GM21515 (cell line): Measurements from ENCODE around the gene ADRA2B.
"Not testable (repeated sequence)": the region's sequence is repeated elsewhere in the genome, so short reads cannot be mapped to it uniquely, and the experiment has no call there.

Source experiments
- ATAC-seq: cut with Tn5 transposase; IDR thresholded peaks from one replicate; pipeline ENCODE4 v1.9.1; 2021; ENCODE audit not compliant: unreplicated experiment

Gene ADRA2B

DNA sequence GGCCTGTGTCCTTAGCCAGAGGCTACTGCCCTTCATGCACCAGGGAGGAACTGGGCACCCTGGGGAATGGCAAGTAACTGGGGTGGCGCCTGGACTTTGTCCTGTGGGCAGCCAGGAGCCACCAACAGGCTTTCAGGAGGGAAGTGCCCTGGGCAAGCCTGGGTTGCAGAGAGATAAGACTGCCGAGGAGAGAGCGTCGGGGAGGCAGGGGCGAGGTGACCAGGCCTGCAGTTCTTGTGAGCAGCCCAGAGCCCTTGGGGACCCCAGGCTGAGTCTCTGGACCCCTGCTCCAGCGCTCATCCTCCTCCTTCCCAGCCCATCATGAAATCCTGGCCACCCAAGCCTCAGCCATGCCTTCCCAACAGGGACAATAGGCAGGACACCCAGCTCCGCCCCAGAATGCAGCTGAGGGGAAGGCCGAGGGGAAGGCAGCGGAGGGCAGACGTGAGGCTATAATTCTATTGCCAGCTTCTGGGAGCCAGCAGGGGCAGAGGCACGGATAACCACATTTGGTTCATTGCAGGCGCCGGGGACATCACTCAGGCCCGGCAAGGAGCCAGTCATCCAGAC is 25.1 kb downstream of the ADRA2B start:
- ATAC-seq, result no peak

DNA sequence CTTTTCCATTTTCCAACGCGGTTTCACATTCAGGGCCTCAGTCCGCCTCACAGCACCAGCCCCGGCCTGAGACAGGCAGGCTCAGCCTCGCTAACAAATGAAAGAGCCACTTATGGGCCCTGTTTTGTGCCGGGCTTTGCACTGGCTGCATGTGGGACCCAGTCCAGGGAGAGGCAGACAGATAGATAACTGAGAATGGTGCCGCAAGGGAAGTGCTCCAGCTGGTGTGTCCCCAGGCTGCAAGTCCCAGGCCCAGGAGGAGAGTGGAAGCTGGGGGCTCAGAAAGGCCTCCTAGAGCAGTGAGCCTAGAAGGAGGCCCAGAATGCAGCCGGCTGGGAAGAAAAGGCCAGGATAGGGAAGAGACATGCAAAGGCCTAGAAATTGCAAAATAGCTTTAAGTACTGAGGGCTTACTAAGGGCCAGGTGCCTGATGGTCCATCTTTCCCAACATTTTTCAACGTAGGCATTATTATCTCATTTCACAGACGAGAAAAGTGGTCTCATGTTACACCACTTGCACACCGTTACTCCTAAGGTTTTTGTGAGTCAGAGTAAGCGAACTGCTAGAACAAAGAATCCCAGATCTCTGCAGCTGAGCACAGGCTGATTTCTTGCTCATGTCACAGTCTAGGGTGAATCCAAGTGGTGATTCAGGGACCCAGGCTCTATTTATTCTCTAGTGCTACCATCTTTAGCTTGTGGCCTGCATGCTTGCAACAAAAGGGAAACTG is 26.0 kb downstream of the ADRA2B start:
- no peak for ATAC-seq

DNA sequence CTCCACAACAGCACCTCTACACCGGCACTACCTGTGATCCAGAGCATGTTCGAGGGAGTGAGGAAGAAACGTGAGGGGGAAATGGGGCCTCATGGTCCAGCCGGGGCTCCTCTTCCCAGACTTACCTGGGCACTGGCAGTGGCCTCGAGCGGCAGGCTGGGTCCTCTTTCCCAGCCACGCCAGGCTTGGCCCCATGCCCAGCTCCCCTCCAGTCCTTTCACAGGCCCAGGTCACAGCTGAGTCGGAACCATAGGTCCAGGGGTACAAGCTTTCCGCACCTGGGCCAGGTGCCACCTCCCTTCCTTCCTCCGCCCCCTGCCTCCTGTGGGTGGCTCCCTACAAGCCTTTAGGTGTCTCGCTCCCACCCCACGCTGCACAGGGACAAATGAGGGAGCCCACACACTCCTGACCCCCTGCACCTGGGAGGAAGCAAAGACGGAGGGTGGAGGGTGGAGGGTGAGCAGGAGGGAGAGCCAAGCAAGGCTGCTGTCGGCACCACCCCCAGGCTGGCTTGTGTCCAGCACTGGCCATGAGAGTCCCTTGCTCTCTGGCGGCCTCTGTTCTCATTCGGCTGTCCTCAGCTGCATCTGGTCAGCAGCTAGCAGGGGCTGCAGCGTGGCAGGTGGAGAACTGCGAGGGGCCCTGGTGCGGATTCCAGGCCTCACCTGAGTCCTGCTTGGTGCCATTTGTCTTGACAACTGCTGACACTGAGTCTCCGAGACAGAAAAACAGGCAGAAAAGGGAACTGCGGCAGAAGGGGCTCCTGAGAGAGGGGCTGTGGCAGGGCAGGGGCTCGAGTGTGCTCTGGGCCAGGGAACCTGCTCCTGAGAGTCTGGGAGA is 26.8 kb downstream of the ADRA2B start:
- ATAC-seq, result no peak

DNA sequence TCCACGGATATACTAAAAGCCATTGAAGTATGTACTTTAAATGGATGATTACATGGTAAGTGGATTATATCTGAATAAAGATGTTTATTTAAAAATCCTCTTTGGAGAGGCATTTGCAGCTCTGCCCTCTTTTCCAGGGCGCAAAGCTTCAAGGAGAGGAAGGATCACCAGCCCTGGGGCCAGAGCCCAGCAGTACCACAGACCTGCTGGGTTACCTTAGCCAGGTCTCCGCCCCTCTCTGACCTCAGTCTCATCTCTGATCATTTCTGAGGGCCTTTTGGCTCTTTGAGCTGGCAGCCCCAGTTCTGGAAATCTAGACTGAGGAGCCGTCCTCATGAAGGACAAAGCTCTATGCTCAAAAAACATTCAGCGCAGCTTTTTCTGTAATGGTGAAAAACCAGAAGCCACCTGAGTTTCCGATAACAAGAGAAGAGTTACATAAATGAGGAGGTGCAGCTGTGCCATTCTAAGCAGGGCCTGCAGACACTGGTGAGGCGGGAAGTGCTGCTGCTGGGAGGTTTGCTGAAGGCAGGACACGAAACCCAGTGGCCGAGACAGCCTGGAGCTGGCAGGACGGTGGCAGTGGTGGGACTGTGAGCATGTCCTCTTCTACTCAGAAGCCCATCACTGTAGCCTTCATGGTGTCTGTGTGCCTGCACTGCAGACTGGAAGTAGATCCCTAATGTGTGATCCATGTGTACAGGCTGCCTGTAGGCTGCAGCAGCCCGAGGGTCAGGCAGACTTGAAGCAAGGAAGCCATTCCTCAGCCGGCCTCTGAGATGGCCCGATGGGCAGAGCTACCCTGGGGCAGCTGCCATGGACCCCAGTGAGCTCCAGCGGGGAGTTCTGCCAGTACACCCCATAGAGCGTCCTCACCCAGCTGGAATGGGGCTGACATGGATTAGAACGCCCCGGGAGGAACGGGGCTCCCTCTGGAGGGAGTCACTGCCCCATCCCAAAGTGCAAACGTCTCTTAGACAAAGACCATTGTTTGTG is 27.7 kb downstream of the ADRA2B start:
- ATAC-seq, result no peak

DNA sequence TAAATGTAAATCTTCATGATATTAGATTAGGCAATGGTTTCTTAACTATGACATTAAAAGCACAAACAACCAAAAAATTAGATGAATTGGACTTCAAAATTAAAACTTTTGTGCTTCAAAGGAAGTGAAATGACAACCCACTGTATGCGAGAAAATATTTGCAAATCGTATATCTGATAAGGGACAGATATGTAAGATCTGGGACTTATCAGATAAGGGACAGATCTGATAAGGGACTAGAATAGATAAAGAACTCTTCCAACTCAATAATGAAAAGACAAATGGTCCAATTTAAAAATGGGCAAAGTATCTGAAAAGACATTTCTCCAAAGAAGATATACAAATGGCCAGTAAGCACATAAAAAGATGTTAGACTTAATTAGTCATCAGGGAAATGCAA is 29.2 kb downstream of the ADRA2B start:
- ATAC-seq, result no peak

DNA sequence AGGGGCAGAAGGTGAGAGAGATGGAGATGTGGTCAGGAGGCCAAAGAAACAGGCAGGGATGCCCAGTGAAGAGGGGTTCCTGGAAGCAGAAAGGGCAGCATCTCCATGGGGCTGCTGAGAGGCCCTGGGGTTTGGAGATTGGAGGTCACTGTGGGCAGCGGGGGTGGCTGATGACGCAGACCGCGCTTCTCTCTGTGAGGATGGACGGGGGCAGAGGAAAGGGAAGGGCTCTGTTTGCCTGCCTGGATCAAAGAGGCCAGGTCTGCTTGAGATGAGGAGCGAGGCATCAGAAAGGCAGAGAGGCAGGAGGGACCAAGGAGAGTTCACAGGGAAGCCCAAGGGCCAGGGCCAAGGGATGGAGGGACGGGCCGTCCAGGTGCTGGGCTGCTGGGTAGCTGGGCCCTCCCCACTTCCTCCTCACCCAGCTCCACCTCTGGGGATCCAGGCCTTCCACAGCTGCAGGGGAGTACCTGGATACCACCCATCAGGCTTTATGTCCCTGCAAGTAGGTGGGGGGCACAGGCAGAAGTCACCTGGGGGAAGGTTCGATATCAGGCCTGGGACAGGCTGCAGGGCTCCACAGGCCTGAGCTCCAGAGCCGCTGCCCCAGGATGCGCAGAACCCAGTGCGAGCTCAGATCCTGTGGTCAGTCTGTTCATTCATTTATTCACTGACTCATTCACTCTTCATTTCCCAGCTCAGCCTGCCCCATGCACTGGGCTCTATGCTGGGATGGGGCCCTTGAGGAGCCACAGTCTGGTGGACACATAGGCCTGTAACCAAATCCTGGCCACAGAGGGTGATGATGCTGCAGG is 30.6 kb downstream of the ADRA2B start:
- no peak for ATAC-seq

DNA sequence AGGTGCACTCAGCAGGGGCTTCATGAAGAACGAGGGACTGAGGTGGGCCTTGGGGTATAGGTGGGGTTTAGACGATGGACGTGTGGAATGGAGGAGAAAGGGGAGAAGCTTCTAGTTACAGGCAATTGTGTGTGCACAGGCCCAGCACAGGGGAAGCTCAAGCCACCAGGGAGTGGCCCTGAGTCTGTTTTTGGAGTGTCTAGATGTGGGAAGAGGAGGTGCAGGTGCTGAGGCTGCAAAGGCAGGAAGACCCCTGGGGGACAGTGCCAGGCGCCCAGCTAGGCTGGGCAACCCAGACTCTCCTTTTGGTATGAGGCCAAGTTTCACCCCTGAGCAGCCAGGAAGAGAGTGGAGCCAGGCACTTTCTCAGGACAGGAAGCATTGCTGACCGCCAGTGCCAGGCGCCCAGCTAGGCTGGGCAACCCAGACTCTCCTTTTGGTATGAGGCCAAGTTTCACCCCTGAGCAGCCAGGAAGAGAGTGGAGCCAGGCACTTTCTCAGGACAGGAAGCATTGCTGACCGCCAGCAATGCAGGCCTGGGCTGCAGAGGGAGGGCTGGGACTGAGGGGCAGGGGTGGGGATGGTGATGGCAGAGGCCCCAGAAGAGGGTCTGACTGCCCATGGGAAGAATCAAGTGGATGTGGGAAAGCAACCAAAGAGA is 31.4 kb downstream of the ADRA2B start:
- not testable (repeated sequence) for ATAC-seq

DNA sequence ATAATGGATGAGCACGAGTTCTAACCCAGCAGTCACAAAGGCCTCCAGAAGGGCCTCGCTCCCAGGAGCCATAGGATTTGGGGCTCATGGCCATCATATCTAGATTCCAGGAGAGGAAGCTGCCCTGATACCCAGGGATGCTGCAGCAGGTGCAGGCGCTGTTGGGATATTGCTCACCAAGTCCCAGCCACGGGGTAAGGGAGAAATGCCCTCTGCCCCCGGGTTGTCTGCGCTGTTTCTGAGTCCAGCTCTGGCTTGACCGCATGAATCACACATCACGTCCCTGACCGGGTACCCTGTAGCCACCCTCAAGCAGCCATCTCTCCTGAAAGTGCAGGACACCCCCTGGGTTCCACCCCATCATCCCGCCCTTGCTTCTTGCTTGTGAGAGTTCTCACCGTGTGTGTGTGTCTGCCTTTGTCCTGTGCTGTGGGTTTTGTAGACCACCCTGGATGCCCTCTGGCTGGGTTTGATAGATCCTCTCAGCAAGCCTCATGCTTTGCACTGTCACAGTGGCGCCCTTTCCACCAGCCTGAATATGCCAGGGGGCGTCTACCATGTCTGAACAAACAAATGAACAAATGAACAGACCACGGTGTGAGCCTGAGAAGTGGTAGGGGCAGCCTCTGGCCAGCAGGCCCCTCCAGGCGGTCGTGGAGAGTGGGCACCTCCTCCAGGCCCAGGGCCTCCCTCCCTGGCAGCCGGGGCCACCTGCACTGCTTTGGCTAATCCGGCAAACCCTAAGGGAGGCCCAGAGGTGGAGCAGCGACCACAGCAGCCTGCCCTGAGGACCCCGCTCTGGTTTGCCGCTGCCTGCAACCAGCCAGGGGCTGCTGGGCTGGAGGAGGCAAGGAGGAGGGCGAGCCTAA is 32.1 kb downstream of the ADRA2B start:
- no peak for ATAC-seq

DNA sequence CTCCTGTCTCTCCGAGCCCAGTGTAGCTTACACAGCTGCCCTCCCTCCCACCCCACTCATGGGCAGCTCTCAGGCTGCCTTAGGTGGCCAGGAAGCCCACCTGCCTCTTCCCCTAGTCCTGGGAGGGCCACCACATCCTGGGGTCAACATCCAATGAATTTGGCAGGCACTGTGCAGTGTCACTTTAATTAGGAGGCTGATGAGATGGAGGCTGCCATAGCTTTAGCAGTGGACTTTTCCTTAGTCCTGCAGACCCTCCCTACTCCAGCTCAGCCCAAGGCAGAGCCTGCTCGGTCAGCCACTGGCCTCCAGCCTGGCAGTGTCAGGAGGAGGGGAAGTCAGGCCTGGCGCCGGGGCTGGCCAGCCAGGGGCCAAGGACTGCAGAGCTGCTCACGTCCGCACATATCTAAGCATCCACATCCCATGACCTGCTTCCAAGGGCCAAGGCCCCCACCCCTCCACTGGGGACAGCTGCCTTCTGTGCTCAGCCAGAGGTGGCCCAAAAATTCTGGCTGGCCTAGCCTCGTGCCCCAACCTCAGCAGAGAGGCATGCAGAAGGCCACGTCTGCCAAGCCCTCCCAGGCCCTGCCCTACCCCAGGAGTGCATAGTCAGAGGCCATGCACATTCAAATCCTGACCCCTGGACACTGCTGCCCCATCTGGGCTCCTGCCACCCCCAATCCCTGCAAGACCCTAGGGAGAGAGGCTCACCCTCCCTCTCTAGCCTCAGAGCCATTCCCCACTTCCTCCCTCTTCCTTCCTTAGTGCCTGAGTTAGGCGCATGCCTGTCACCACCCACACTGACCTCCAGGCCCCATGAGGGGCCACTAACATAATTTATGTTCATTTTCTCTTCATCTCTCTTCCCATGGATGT is 33.1 kb downstream of the ADRA2B start:
- ATAC-seq, result no peak

DNA sequence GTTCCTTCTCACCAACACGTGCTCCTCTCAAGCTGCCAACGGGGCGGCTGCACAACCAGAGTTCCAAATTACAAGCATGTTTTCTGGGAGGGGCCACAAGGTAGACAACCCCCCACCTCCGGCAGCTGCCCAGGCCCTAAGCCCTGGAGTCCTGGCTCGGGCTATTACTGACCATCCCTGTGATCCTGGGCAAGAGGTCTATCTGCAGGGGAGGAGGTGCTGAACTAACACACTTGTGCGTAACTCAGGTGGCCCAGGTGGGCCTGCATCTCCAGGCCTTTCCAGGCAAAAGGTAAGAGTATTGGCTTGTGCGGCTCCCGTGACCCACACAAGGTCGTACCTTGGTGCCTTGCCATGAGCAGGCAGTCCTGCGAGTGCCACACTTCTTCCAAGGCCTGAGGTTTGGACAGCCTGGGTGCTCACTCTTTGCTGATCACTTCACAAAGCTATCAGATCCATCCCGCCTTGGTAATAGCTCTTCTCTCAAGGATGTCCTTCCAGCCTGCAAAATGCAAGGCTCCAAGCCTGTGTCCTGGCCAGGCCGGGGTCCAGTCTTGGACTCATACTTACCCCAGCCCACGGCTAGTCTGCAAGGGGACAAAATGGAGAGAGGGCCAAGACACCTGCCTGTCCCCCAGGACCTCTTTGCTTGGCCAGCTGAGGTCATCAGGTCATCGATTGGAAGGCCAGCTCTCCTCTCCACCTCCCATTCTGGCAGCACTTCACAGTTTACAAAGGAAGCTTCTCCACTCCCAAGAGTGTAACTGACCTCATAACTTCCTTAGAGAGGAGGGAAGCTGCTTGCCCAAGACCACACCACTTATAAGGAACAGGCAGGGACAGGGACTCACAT is 33.9 kb downstream of the ADRA2B start:
- ATAC-seq, result no peak

DNA sequence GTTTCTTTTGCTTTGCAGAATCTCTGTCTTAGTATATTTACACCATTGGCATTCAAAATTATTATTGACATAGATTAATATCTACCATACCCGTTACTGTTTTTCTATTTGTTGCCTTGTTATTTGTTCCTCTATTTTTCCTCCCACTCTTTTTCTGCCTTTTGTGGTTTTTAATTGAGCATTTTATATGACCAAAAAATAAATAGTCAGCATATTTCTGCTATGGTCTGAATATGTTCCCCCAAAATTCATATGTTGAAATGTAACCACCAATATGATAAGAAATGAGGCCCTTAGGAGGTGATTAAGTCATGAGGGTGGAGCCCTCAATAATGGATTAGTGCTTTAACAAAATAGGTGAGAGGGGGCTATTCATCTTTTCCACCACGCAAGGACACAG is 35.3 kb downstream of the ADRA2B start:
- ATAC-seq, result no peak

DNA sequence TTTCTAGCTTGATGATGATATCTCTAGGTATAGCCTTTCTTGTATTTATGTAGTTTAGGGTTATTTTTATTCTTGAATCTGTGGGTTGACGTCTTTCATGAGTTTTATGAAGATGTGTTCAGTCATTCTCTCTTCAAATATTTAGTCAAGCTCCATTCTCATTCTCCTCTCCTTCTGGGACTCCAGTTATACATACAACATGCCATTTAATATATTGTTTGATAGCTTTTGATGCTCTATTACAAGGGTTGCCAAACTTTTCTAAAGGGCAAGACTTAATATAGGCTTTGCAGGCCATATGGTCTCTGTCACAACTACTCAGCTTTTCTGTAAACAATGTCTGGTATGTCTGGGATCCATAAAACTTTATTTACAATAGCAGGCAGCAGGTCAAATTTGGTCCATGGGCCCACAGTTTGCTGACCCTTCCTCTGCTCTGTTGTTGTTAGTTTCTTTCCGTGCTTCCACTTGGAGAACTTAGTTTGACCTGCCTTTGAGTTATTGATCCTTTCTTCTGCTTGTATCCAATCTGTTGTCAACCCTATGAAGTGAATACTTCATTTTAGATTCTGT is 41.1 kb downstream of the ADRA2B start:
- no peak for ATAC-seq

DNA sequence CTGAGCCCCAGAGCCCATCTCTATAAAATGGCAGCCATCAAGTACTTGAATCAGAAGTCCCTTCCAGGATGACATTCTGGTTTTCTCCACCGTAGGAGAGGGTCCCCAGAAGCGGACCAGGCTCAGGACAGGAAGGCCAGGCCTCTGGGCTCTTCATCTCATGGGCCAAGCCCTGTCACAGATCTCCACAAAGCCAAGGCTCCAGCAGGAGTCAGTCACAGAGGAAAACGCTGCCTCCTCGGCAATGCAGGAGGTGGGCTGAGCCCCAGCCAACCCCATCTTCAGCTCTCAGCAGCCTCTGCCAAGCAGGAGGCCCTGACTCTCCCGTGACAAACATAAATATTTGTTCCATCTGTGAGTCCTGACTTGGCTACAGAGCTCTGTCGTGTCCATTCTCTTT is 42.2 kb downstream of the ADRA2B start:
- ATAC-seq, result no peak

DNA sequence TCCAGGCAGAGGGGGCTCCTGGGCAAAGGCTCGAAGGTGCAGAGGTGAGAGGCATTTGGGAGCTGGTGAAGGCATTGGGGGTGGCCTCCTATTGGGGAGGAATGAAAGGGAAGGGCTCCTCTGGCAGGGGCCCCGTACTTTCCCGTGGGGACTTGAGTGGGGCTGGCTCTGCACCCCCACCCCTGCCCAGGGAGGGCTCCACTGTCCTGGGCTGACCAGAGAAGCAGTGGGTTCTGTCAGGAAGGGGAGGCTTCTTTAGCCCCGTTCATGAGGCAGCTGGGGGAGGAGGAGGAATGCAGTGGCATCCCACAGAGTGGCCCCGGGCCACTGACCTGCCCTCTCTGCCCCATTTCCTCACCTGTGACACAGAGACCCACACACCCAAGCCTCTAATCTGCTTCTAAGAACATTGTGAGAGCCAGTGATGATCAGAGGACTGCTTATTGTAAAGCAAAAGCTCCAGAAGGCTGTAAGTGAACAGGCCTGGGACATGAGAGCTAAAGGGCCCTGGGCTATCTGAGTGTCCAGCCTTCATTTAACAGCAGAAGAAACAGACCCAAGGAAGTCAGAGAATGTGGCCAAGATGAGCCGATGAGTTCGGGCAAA is 43.1 kb downstream of the ADRA2B start:
- no peak for ATAC-seq

DNA sequence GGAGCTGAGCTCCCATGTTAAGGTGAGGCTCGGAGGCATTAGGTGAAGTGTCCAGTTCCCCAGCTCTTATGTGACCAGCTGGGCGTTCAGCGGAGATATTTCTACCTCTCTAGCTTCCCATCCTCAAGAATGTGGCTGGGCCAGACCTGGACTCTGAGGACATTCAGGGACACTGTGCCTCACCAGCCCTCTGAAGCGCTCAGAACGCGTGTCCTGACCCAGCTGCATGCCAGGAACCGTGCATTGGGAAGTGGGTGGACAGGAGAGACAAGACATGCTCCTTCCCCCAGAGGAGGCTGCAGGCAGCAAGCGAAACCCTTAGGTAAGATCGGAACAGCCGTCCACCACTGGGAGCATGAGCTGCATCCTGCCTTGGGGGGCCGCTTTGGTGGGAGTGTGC is 43.6 kb downstream of the ADRA2B start:
- ATAC-seq, result no peak

DNA sequence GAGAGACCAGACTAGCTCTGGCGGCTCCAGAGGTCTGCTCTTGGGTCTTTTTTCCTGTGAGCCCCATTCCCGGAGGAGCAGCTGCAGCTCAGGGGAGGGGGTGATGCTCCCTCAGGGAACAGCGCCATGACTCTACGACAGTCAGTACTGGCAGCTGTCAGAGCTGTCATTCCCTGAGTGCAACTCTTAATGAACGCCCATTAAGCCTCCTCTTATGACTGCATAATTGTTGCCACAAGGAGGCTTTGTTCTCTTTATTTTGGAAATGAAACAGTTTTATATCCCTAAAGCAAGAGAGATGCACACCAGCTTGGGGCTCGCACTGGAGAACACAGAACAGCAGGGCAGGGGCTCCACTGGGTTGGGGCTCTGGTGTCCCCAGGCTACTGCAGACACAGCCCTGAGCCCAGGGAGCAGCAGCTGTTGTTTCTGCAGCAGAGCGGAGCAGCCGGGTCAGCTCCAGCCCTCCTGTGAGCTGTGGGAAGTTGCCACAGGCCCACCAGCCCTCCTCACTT is 44.3 kb downstream of the ADRA2B start:
- not testable (repeated sequence) for ATAC-seq
